Fibroblast of the aortic adventitia (primary cell): ENCODE data around the gene APOOL. TPM values are rescaled to one million over a fixed set of nuclear protein-coding genes. Genes with fewer than 3 reads are reported as not detected.

ENCODE experiments used
- DNase-seq: peaks from one replicate; pipeline ENCODE4 v3.0.0-alpha.2; 2010; ENCODE audit warnings: low read depth
- H3K4me3 ChIP-seq: 2 replicates; pipeline ENCODE4 v1.5.1; 2011; ENCODE audit warnings: low read depth, mild to moderate bottlenecking, control low read depth, low read length, moderate library complexity
- total RNA-seq: library from RNA; depleted of rRNA; stranded (reverse); fragments of >200 nt; gene quantifications from 2 replicates; pipeline ENCODE4 v1.2.3, GENCODE V29; 2012; ENCODE audit warnings: low replicate concordance
- TF ChIP-seq, protein P1 (sequence below): IDR thresholded peaks from 2 replicates; pipeline ENCODE4 v1.5.1; 2011; ENCODE audit warnings: mild to moderate bottlenecking, low read length, control low read depth, inconsistent platforms; ENCODE audit not compliant: insufficient read depth

Gene APOOL
- total RNA-seq, 1 donor, result 18.0 TPM

DNA sequence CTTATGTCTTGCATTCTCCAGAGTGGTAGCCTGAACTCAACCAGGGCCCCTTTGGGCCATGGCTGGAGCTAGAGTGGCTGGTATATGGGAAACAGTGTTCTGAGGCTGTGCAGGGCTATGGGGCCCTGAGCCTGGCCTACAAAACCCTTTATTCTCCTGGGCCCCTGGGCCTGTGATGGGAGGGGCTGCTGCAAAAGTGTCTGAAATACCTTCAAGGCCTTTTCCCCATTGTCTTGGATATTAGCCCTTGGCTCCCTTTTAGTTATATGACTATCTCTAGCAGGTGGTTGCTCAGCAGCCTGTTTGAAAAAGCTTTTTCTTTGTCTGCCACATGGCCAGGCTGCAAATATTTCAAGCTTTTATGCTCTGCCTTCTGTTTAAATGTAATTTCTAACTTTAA, 22.5 kb downstream of the APOOL start:
- no peak overlapping the region for H3K4me3 ChIP-seq
- no peak for DNase-seq
- TF ChIP-seq, protein P1, sequence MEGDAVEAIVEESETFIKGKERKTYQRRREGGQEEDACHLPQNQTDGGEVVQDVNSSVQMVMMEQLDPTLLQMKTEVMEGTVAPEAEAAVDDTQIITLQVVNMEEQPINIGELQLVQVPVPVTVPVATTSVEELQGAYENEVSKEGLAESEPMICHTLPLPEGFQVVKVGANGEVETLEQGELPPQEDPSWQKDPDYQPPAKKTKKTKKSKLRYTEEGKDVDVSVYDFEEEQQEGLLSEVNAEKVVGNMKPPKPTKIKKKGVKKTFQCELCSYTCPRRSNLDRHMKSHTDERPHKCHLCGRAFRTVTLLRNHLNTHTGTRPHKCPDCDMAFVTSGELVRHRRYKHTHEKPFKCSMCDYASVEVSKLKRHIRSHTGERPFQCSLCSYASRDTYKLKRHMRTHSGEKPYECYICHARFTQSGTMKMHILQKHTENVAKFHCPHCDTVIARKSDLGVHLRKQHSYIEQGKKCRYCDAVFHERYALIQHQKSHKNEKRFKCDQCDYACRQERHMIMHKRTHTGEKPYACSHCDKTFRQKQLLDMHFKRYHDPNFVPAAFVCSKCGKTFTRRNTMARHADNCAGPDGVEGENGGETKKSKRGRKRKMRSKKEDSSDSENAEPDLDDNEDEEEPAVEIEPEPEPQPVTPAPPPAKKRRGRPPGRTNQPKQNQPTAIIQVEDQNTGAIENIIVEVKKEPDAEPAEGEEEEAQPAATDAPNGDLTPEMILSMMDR, result no peak

DNA sequence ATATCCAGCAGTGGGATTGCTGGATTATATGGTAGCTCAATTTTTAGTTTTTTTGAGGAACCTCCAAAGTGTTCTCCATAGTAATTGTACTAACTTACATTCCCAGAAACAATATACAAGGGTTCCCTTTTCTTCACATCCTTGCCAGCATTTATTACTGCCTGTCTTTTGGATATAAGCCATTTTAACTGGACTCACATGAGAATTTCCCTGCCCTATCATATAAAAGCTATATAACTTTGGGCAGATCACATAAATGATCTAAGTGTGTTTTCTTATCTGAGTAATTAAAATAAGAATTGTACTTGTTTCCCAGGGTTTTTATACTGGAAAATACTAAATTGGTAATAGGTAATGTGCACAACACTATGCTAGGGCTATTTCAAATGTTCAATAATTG, 25.4 kb downstream of the APOOL start:
- TF ChIP-seq, protein P1, result no peak
- no peak overlapping the region for H3K4me3 ChIP-seq
- no peak for DNase-seq

DNA sequence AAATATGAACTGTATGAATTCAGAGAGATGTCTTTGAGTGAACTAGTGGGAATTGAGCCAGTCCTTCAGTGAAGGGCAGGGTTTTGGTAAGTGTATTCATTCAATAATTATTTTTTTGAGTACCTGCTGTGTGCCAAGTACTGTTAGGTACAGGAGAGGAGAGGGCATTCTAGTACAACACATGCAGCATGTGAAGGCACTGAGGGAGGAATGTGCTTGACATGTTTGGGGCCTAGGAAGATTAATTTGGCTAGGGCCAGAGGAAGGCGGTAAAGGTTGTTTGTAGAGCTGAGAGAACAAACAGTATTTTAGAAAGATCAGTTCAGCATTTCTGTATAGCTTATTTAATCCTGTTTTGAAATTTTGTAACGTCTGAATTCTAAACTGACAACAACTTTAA, 27.8 kb downstream of the APOOL start:
- H3K4me3 ChIP-seq, result no peak overlapping the region
- DNase-seq, result no peak
- TF ChIP-seq, protein P1, result no peak

DNA sequence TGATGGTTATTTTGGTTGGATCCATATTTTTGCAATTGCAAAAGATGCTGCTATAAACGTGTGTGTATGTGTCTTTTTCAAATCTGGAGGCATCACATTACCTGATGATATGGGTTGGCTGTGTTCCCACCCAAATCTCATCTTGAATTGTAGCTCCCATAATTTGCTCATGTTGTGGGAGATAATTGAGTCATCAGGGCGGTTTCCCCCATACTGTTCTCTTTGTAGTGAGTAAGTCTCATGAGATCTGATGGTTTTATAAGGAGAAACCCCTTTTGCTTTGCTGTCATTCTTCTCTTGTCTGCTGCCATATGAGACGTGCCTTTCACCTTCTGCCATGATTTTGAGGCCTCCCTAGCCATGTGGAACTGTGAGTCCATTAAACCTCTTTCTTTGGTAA, 33.4 kb downstream of the APOOL start:
- no peak overlapping the region for H3K4me3 ChIP-seq
- TF ChIP-seq, protein P1, result no peak
- DNase-seq, result no peak

DNA sequence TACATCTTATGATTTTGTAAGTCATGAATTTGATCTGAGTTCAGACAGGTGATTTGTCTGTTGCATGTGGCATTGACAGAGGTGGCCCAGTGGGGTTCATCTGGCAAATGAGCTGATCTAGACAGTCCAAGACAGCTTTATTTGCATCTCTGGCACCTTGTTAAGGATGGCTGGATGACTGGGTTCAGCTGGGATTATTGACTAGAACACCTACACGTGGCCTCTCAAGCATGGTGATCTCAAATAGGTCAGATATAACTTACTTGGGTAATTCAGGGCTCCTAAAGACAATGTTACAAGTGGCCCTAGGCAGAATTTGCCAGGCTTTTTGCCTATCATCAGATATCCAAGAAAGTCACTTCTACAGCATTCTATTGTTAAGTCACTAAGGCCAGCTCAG, 48.0 kb downstream of the APOOL start:
- no peak for DNase-seq
- no peak overlapping the region for H3K4me3 ChIP-seq
- TF ChIP-seq, protein P1, result no peak

DNA sequence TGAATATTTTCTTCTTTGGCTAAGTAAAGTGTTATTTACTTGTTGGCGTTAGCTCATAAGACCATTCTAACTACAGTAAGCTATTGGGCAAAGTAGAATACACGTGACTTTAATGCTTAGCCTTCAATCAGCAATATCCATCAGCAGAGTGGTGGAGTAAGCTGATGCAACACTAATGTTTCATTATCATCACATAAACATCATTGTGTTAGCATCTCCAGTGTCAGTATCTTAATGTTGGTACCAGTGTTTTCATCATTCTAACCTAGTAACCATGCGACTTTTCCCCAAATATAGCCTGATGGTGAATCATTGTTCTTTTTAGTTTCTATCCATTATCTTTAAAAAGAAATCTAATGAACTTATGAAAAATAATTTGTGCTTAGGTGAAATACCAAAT, 48.5 kb downstream of the APOOL start:
- TF ChIP-seq, protein P1, result no peak
- peak; percentile 19 for DNase-seq
- no peak overlapping the region for H3K4me3 ChIP-seq

DNA sequence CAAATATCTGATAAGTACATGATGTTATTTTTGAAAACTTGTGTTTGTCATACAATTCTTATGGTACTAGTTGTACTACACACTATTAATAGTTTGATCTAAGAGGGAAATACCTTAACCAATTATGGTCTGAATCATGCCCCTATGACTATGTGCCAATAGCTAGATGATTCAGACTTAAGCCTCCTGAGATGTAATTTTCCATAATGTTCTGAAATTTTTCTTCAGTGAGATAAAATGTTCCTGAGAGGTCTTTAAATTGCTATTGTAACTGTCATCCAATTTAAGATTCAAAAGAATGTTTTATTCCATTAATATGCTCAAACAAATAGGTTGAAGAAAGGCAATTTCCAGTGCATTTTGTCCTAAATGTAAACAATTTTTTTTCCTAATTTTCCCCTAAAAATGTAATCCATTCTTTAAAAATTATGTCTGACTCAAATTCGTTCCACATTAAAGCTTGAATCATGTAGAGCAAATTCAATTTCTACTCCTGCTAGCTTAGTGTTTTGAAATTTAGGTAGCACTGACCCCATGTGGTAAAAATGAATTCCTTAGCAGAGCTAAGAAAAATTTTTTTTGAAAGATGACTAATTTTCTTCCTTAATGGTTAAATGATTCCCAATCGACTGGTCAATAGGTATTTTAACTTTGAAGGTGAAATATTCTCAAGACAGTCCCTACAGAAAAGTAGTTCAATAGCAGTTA, 49.1 kb downstream of the APOOL start:
- DNase-seq, result peak; percentile 80
- H3K4me3 ChIP-seq, result no peak overlapping the region
- TF ChIP-seq, protein P1, result peak; percentile 44
